ENCODE results near the gene PTCD3.

DNA sequence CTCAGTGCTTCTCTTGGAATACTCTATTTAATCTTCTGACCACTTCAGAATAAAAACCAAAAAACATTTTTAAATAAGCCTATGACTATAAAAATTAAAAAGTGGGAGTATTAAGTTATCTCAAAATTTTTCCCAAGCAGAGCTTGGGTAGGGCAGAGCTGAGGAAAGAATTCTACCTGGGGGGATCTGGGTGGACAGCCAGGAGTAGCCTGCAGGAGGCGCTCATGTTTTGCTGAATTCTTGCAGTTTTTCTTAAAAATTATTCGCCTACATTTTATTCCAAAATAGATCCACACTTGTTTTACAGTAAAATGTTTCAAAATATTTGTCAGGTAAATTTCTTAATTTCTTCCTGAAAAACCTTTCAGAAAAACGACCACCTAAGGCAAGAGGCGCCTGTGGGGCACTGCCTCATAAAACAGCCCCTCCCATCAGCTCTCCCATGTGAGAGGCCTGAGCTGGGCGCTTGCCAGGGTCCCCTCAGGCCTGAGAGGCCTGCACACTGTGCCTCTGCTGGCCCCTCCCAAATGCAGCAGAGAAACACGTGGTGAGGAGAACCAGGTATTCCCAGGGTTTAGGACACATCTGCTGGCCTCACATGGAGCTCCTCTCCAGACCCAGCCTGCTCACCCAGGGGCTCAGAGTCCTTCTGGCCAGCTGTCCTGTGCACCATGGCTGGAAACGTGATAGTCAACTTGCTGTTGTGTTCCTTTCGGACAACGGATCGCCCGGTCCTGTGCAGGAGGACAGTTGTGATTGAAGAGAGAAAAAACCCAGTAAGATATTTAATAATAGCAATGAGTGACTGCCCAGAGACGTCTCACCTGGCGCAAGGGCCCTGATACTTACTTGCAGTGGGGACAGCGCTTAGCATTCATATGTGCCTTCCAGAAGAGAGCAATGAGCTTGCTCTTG is 17.8 kb upstream of the PTCD3 start:
- TF ChIP-seq POLR2AphosphoS5 (IDR thresholded peaks at IDR 0.05; ENCODE audit: borderline replicate concordance, low read depth, low read length) (no peak), EZH2 (IDR thresholded peaks at IDR 0.05) (no peak), FOXP2 (optimal IDR thresholded peaks at IDR 0.05; ENCODE audit: control extremely low read depth, extremely low read length, insufficient read depth) (no peak)

All from SK-N-MC (cell line).